HG03159 (cell line): Measurements from ENCODE around the gene ANKRD53.

ENCODE experiments used
- ATAC-seq: cut with Tn5 transposase; IDR thresholded peaks from one replicate; pipeline ENCODE4 v1.9.1; 2021; ENCODE audit warnings: mild to moderate bottlenecking, moderate library complexity; ENCODE audit not compliant: unreplicated experiment

ANKRD53 gene

GRCh38 chr2:70978341-70979179 is at the start of gene ANKRD53:
ANKRD53 (plus strand) TSS chr2:70978630; CDS start chr2:70978646, 16 bp downstream.
- ATAC-seq = no peak

GRCh38 chr2:70930371-70931329 is 47.8 kb upstream of the ANKRD53 start:
- no peak for ATAC-seq

- no peak for ATAC-seq
Measured at GRCh38 chr2:70931376-70932000, 46.9 kb upstream of the ANKRD53 start.

GRCh38 chr2:70932631-70933230 is 45.7 kb upstream of the ANKRD53 start:
- no peak for ATAC-seq

GRCh38 chr2:70934981-70935380 is 43.4 kb upstream of the ANKRD53 start:
- no peak for ATAC-seq

- ATAC-seq = no peak
Measured at GRCh38 chr2:70935468-70936164, 42.8 kb upstream of the ANKRD53 start, which contains the start of gene ATP6V1B1. ATP6V1B1 (plus strand) TSS chr2:70935900; CDS start chr2:70935955, 55 bp downstream.

GRCh38 chr2:70936165-70936978 is 42.1 kb upstream of the ANKRD53 start:
- ATAC-seq = no peak

GRCh38 chr2:70936979-70937811 is 41.2 kb upstream of the ANKRD53 start:
- no peak for ATAC-seq

- no peak for ATAC-seq
Measured at GRCh38 chr2:70937866-70938585, 40.4 kb upstream of the ANKRD53 start.

- ATAC-seq = no peak
Measured at GRCh38 chr2:70938586-70938950, 39.9 kb upstream of the ANKRD53 start.

- no peak for ATAC-seq
Measured at GRCh38 chr2:70939001-70939838, 39.2 kb upstream of the ANKRD53 start.

GRCh38 chr2:70939839-70940580 is 38.4 kb upstream of the ANKRD53 start:
- no peak for ATAC-seq

GRCh38 chr2:70941186-70941585 is 37.2 kb upstream of the ANKRD53 start:
- no peak for ATAC-seq

GRCh38 chr2:70941701-70942100 is 36.7 kb upstream of the ANKRD53 start:
- ATAC-seq = no peak

- ATAC-seq = no peak
Measured at GRCh38 chr2:70942396-70943204, 35.8 kb upstream of the ANKRD53 start.
